Gastroesophageal sphincter (tissue), 3 donors: Measurements from ENCODE around the gene MAPK8IP3.

Source experiments
- EP300 ChIP-seq: sonication (generic); formaldehyde crosslinking; IDR thresholded peaks from one replicate; pipeline ENCODE4 v1.6.1; 2017; ENCODE audit warnings: antibody characterized with exemption, mild to moderate bottlenecking
- POLR2A ChIP-seq, 2 donors: fragments of 450-650 bp; IDR thresholded peaks; one replicate each; pipeline ENCODE4 v1.6.1; 2017; ENCODE audit warnings: antibody characterized with exemption in 2 of 2, mild to moderate bottlenecking in 2 of 2, moderate library complexity in 1 of 2
- POLR2AphosphoS5 ChIP-seq: sonication (generic); formaldehyde crosslinking; IDR thresholded peaks from one replicate; pipeline ENCODE4 v1.6.1; 2017; ENCODE audit warnings: antibody characterized with exemption
- TF ChIP-seq, protein P1 (sequence below), 4 experiments: fragments of 200-600 bp in 2 of 4; fragments of 450-650 bp in 2 of 4; sonication (generic) in 1 of 4; IDR thresholded peaks; one replicate each; pipeline ENCODE4 v1.5.1; 2017 to 2019; ENCODE audit warnings: antibody characterized with exemption in 4 of 4, mild to moderate bottlenecking in 2 of 4, moderate library complexity in 2 of 4

DNA sequence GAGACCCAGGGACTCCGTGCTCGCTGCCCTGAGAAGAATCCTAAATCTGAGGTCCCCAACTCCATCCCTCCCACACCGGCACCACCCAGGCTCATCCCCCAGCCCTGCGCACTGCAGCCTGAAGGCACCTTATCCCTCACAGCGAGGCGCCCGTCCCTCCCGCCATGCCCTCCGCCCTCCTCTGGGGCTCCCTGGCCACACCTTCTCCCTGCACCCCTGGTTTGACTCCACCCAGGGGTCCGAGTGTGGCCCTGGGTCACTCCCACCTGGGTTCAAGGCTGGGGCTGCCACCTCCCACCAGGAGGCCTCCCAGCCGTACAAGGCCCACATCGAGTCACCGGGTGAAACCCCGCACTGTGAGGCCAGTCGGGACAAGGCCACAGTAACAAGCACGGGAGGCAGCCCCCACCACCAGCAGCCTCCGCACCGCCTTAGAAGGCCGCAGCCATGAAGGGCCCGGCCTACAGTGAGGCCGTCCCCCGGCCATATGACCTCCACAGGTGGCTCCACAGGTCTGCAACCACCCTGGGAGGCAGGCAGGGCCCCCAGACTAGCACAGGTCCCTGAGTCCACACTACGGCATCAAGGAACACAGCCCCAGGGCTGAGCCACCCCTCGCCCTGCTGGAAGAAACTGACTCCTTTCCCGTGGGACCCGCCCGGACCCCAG is 112.3 kb downstream of the MAPK8IP3 start:
- TF ChIP-seq, protein P1, sequence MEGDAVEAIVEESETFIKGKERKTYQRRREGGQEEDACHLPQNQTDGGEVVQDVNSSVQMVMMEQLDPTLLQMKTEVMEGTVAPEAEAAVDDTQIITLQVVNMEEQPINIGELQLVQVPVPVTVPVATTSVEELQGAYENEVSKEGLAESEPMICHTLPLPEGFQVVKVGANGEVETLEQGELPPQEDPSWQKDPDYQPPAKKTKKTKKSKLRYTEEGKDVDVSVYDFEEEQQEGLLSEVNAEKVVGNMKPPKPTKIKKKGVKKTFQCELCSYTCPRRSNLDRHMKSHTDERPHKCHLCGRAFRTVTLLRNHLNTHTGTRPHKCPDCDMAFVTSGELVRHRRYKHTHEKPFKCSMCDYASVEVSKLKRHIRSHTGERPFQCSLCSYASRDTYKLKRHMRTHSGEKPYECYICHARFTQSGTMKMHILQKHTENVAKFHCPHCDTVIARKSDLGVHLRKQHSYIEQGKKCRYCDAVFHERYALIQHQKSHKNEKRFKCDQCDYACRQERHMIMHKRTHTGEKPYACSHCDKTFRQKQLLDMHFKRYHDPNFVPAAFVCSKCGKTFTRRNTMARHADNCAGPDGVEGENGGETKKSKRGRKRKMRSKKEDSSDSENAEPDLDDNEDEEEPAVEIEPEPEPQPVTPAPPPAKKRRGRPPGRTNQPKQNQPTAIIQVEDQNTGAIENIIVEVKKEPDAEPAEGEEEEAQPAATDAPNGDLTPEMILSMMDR (IDR thresholded peaks at IDR 0.05) = no peak
- no peak for TF ChIP-seq POLR2A (IDR thresholded peaks at IDR 0.05)
- TF ChIP-seq EP300 = no peak
- no peak for TF ChIP-seq POLR2AphosphoS5
